ENCODE results near the gene SLC22A4.

GRCh38 chr5:132303589-132303988, 9.4 kb downstream of the SLC22A4 start:
- TF ChIP-seq EGR1 (IDR thresholded peaks at IDR 0.05) (no peak), TAF1 (IDR thresholded peaks at IDR 0.05; ENCODE audit: low read depth) (no peak), REST (IDR thresholded peaks at IDR 0.05; ENCODE audit: low read depth) (no peak), EP300 (IDR thresholded peaks at IDR 0.05; ENCODE audit: borderline replicate concordance) (no peak), USF1 (IDR thresholded peaks at IDR 0.05) (no peak)

All from Ishikawa (cell line).